Gastrocnemius medialis (tissue), 4 donors: ENCODE results near the gene GALNT17. TPM values are rescaled to one million over a fixed set of nuclear protein-coding genes. Genes with fewer than 3 reads are reported as not detected.

Experiments
- ATAC-seq, 2 donors: fragments of 150-250 bp; one replicate each; pipeline ENCODE4 v1.9.1; 2016
- DNase-seq, 2 donors: peaks; one replicate each; pipeline ENCODE4 v3.0.0-alpha.2; 2019
- H3K27ac ChIP-seq, 4 donors: fragments of 200-600 bp; sonication (generic); 1 replicate in 1 of 4; 2 replicates in 3 of 4; pipeline ENCODE4 v1.5.1; 2016 to 2018; ENCODE audit warnings: mild to moderate bottlenecking in 2 of 4, moderate library complexity in 1 of 4
- H3K27me3 ChIP-seq, 3 donors: fragments of 200-600 bp; sonication (generic) in 2 of 3; 1 replicate in 1 of 3; 2 replicates in 2 of 3; pipeline versions ENCODE4 v1.5.1 to v1.6.0; 2016 to 2019; ENCODE audit warnings: mild to moderate bottlenecking in 1 of 3, moderate library complexity in 1 of 3
- H3K36me3 ChIP-seq, 2 donors: fragments of 200-600 bp; sonication (generic) in 1 of 2; one replicate each; pipeline ENCODE4 v1.5.1; 2017 to 2018
- H3K4me1 ChIP-seq, 2 donors: fragments of 200-600 bp; sonication (generic) in 1 of 2; one replicate each; pipeline ENCODE4 v1.5.1; 2016 to 2017; ENCODE audit warnings: mild to moderate bottlenecking in 2 of 2
- H3K4me3 ChIP-seq, 4 donors: fragments of 200-600 bp; sonication (generic) in 3 of 4; 1 replicate in 1 of 4; 2 replicates in 3 of 4; pipeline ENCODE4 v1.5.1; 2016 to 2019; ENCODE audit warnings: mild to moderate bottlenecking in 2 of 4
- H3K9me3 ChIP-seq, 3 donors: fragments of 200-600 bp; sonication (generic) in 2 of 3; 1 replicate in 1 of 3; 2 replicates in 2 of 3; pipeline ENCODE4 v1.5.1; 2016 to 2019
- POLR2A ChIP-seq, 2 donors: fragments of 450-650 bp; IDR thresholded peaks; one replicate each; pipeline ENCODE4 v1.6.1; 2017; ENCODE audit warnings: antibody characterized with exemption in 2 of 2, mild to moderate bottlenecking in 2 of 2, moderate library complexity in 2 of 2
- in situ Hi-C, 4 donors: fragments of 200-750 bp; cut with MboI; loops; one replicate each; pipeline versions ENCODE4 v1.15.0 to v1.8.0; 2017; ENCODE audit warnings: low sequenced_read_pairs in 4 of 4
- intact Hi-C: fragments of 100-400 bp; cut with DNase I; formaldehyde crosslinking; loops from one replicate; pipeline ENCODE4 v1.15.1; 2023; ENCODE audit warnings: low total_unique reads
- total RNA-seq, 4 donors: library from RNA; depleted of rRNA; stranded (reverse); fragments of >200 nt; gene quantifications; one replicate each; pipeline versions ENCODE4 v1.1.0 to v1.2.3, GENCODE V29; 2016
- TF ChIP-seq, protein P1 (sequence below), 5 experiments: fragments of 450-650 bp in 3 of 5; fragments of 200-600 bp in 2 of 5; sonication (generic) in 2 of 5; IDR thresholded peaks in 4 of 5; conservative IDR thresholded peaks in 1 of 5; 1 replicate in 4 of 5; 2 replicates in 1 of 5; pipeline ENCODE4 v1.5.1; 2016 to 2019; ENCODE audit warnings: antibody characterized with exemption in 5 of 5, mild to moderate bottlenecking in 3 of 5, moderate library complexity in 3 of 5

Gene GALNT17
- total RNA-seq, 4 donors from 2014 or later = 1.9 to 13.0 (median 12.3) TPM

DNA sequence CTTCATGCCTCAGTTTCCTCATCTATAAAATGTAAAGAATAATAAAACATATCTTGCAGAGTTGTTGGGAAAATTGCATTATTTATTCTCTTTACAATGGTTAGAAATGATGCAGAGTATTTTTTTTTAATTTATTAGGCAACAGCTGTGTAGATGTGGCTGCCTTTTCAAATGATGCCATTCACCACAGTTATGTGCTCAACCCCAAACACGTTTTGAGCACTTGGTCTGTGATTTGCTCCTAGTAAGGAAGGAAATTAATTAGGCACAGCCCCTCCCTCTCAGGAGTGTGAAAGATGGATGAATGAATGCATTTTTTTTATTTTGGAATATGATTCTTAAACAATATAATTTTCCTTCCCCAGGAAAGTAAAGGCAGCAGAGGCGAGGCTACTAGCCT lies 575.1 kb downstream of the GALNT17 start:
- Histone ChIP-seq H3K4me3 (no peak overlapping the region), H3K27me3 (no peaks in the 10 kb centered on the region), H3K36me3 (no peaks in the 10 kb centered on the region), H3K27ac (no peak overlapping the region), H3K9me3 (no peaks in the 10 kb centered on the region), H3K4me1 (no peaks in the 10 kb centered on the region)
- intact Hi-C loops (no loop called here), in situ Hi-C loops (no loop called here)
- ATAC-seq (no peak), DNase-seq (no peak)
- no peak for TF ChIP-seq POLR2A (IDR thresholded peaks at IDR 0.05)
- TF ChIP-seq, protein P1, sequence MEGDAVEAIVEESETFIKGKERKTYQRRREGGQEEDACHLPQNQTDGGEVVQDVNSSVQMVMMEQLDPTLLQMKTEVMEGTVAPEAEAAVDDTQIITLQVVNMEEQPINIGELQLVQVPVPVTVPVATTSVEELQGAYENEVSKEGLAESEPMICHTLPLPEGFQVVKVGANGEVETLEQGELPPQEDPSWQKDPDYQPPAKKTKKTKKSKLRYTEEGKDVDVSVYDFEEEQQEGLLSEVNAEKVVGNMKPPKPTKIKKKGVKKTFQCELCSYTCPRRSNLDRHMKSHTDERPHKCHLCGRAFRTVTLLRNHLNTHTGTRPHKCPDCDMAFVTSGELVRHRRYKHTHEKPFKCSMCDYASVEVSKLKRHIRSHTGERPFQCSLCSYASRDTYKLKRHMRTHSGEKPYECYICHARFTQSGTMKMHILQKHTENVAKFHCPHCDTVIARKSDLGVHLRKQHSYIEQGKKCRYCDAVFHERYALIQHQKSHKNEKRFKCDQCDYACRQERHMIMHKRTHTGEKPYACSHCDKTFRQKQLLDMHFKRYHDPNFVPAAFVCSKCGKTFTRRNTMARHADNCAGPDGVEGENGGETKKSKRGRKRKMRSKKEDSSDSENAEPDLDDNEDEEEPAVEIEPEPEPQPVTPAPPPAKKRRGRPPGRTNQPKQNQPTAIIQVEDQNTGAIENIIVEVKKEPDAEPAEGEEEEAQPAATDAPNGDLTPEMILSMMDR (IDR thresholded peaks at IDR 0.05 in 4 of 5, conservative IDR thresholded peaks at IDR 0.05 in 1 of 5) = no peak

DNA sequence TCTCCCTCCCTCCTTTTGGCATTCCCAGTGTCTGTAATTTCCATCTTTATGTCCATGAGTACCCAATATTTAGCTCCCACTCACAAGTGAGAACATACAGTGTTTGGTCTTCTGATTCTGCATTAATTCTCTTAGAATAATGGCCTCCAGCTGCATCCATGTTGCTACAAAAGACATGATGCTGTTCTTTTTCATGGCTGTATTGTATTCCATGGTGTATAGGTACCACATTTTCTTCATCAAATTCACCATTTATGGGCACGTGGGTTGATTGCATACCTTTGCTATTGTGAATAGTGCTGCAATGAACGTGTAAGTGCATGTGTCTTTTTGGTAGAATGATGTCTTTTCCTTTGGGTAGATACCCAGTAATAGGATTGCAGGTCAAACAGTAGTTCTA lies 576.8 kb downstream of the GALNT17 start:
- no peak overlapping the region for H3K27ac ChIP-seq
- no peak for ATAC-seq
- no peak overlapping the region for H3K4me3 ChIP-seq
- in situ Hi-C loops (no loop called here), intact Hi-C loops (no loop called here)
- H3K4me1 ChIP-seq = no peaks in the 10 kb centered on the region
- peaks cover 0 to 2% (median 0%) of the 10 kb centered on the region in 3 donors for H3K27me3 ChIP-seq
- no peaks in the 10 kb centered on the region for H3K36me3 ChIP-seq
- no peak for DNase-seq
- no peaks in the 10 kb centered on the region for H3K9me3 ChIP-seq
- no peak for TF ChIP-seq POLR2A (IDR thresholded peaks at IDR 0.05)
- TF ChIP-seq, protein P1 (IDR thresholded peaks at IDR 0.05 in 4 of 5, conservative IDR thresholded peaks at IDR 0.05 in 1 of 5) = no peak

DNA sequence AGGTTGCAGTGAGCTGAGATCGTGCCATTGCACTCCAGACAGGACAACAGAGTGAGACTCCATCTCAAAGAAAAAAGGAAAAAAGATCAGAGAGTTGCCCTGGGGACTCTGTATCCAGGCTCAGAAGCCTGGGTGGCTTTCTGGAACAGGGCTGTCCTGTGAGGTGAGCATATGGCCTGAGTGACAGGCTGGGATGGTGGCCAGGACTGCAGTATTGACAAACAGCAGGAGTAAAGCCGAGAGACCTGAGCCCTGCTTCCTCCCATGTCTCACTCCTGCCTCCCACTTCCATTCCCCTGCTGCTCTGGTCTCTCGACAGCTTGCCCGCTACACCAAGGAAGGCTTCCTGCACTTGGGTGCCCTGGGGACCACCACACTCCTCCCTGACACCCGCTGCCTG lies 578.5 kb downstream of the GALNT17 start:
- Histone ChIP-seq H3K27me3 (peaks cover 0 to 2% (median 0%) of the 10 kb centered on the region in 3 donors), H3K27ac (no peak overlapping the region), H3K9me3 (no peaks in the 10 kb centered on the region), H3K4me3 (no peak overlapping the region), H3K4me1 (no peaks in the 10 kb centered on the region), H3K36me3 (no peaks in the 10 kb centered on the region)
- intact Hi-C loops = no loop called here
- TF ChIP-seq POLR2A (IDR thresholded peaks at IDR 0.05) = no peak
- TF ChIP-seq, protein P1 (IDR thresholded peaks at IDR 0.05 in 4 of 5, conservative IDR thresholded peaks at IDR 0.05 in 1 of 5) = no peak
- ATAC-seq (no peak), DNase-seq (no peak)
- in situ Hi-C loops = no loop called here

DNA sequence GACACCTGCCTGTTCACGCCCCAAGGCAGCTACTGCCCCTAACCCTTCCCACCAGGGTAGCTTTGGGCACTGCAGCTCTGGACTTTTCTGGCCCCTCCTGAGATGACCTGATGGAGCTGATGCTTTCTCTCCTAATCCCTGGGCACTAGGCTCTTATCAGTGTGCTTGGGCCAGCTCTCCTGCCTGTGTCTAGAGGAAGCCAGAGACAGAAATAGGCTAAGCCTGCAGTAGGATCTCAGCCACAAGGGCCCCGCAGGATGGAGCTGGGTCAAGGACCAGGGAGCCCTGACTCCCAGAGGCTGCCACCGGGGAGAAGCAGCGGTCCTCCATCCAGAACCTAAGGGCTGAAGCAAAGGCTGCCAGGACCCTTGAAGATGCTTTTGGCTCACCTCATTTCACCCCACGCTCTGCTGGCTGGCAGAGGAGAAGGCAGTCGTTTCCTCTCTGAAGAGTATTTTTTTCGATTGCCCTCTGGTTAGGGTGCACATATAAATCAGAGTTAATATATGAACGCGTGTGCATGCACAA lies 580.8 kb downstream of the GALNT17 start:
- Histone ChIP-seq H3K27ac (no peak overlapping the region), H3K36me3 (no peaks in the 10 kb centered on the region), H3K27me3 (peaks cover 0 to 2% (median 0%) of the 10 kb centered on the region in 3 donors), H3K4me1 (no peaks in the 10 kb centered on the region), H3K4me3 (no peak overlapping the region), H3K9me3 (no peaks in the 10 kb centered on the region)
- intact Hi-C loops (no loop called here), in situ Hi-C loops (no loop called here)
- no peak for TF ChIP-seq POLR2A (IDR thresholded peaks at IDR 0.05)
- TF ChIP-seq, protein P1 (IDR thresholded peaks at IDR 0.05 in 4 of 5, conservative IDR thresholded peaks at IDR 0.05 in 1 of 5) = no peak
- no peak for ATAC-seq
- DNase-seq = no peak

DNA sequence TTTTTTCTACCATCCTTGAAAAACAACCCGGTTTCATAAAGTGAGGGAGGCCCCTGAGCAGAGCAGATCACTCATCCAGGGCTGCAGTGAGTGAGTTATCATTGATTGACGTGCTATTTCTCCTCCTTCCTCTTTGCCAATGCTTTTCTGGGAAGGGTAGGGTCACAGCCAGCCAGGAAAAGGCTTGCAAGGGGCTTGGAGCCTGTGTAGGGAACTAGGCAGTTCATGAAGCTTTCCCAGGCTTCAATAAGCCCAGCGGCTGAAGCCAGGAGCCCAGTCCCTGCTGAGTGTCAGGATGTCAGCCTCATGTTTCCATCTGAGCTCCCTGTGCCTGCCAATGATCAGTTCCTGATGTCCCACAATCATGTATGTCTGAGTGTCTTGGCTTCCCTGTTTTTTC lies 584.7 kb downstream of the GALNT17 start:
- H3K4me3 ChIP-seq = no peak overlapping the region
- no peak for ATAC-seq
- no peaks in the 10 kb centered on the region for H3K9me3 ChIP-seq
- no peak overlapping the region for H3K27ac ChIP-seq
- in situ Hi-C loops = no loop called here
- intact Hi-C loops = no loop called here
- H3K27me3 ChIP-seq = peaks cover 0 to 2% (median 0%) of the 10 kb centered on the region in 3 donors
- TF ChIP-seq, protein P1 (IDR thresholded peaks at IDR 0.05 in 4 of 5, conservative IDR thresholded peaks at IDR 0.05 in 1 of 5) = no peak
- no peak for TF ChIP-seq POLR2A (IDR thresholded peaks at IDR 0.05)
- H3K4me1 ChIP-seq = no peaks in the 10 kb centered on the region
- no peak for DNase-seq
- H3K36me3 ChIP-seq = no peaks in the 10 kb centered on the region
